Measurements from ENCODE around the gene TRIM9. TPM values are rescaled to one million over a fixed set of nuclear protein-coding genes. Genes with fewer than 3 reads are reported as not detected.
"Not testable (repeated sequence)": the region's sequence is repeated elsewhere in the genome, so short reads cannot be mapped to it uniquely, and the experiment has no call there.

Gene TRIM9
- total RNA-seq, 1 donor from 2014 or later: 1.0 TPM

DNA sequence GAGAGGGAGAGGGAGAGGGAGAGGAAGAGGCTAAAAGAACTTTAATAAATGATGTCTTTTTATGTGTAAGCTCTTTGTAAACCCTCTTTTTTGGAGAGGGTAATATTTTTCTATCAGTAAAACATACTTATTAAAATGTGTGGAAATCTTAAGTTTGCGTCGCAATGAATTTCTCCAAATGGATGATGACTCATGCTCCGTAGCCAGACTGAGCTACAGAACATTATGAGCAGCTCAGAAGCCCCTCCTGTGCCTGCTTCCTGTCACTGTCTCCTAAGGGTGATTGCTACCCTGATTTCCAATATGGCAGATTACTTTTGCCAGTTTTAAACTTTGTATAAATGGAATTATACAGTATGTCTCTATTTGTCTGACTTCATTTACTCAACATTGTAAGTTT, 137.6 kb downstream of the TRIM9 start:
- no peaks in the 10 kb centered on the region for H3K36me3 ChIP-seq (ENCODE audit: control insufficient read depth in 3 of 3, insufficient read depth in 3 of 3, low read length in 3 of 3)
- no peak overlapping the region for H3K27ac ChIP-seq (ENCODE audit: low read depth, low read length)
- H3K4me3 ChIP-seq (ENCODE audit: low read length in 3 of 3): no peak overlapping the region
- H3K4me1 ChIP-seq (ENCODE audit: control insufficient read depth in 3 of 3, insufficient read depth in 3 of 3, low read length in 3 of 3): peaks cover 9 to 13% (median 11%) of the 10 kb centered on the region in 3 donors
- no peaks in the 10 kb centered on the region for H3K27me3 ChIP-seq (ENCODE audit: control insufficient read depth in 3 of 3, insufficient read depth in 3 of 3, low read length in 3 of 3)
- no peak overlapping the region for H3K9ac ChIP-seq (ENCODE audit: low read depth in 1 of 3, low read length in 3 of 3)
- H3K9me3 ChIP-seq (ENCODE audit: control insufficient read depth in 3 of 3, low read length in 3 of 3): no peaks in the 10 kb centered on the region

GRCh38 chr14:50956421-50956820, 138.5 kb downstream of the TRIM9 start:
- not testable (repeated sequence) for H3K9me3 ChIP-seq (ENCODE audit: control insufficient read depth in 3 of 3, low read length in 3 of 3); H3K27me3 ChIP-seq (ENCODE audit: control insufficient read depth in 3 of 3, insufficient read depth in 3 of 3, low read length in 3 of 3); H3K36me3 ChIP-seq (ENCODE audit: control insufficient read depth in 3 of 3, insufficient read depth in 3 of 3, low read length in 3 of 3); H3K4me3 ChIP-seq (ENCODE audit: low read length in 3 of 3); H3K9ac ChIP-seq (ENCODE audit: low read depth in 1 of 3, low read length in 3 of 3); H3K4me1 ChIP-seq (ENCODE audit: control insufficient read depth in 3 of 3, insufficient read depth in 3 of 3, low read length in 3 of 3); H3K27ac ChIP-seq (ENCODE audit: low read depth, low read length)

GRCh38 chr14:50955373-50956043, 139.4 kb downstream of the TRIM9 start:
- Histone ChIP-seq H3K36me3 (ENCODE audit: control insufficient read depth in 3 of 3, insufficient read depth in 3 of 3, low read length in 3 of 3) (no peaks in the 10 kb centered on the region), H3K9me3 (ENCODE audit: control insufficient read depth in 3 of 3, low read length in 3 of 3) (no peaks in the 10 kb centered on the region), H3K4me3 (ENCODE audit: low read length in 3 of 3) (no peak overlapping the region), H3K27me3 (ENCODE audit: control insufficient read depth in 3 of 3, insufficient read depth in 3 of 3, low read length in 3 of 3) (no peaks in the 10 kb centered on the region), H3K27ac (ENCODE audit: low read depth, low read length) (peak overlapping the region; percentile 32), H3K4me1 (ENCODE audit: control insufficient read depth in 3 of 3, insufficient read depth in 3 of 3, low read length in 3 of 3) (peaks cover 0 to 5% (median 3%) of the 10 kb centered on the region in 3 donors), H3K9ac (ENCODE audit: low read depth in 1 of 3, low read length in 3 of 3) (no peak overlapping the region)

GRCh38 chr14:50954811-50955372, 140.0 kb downstream of the TRIM9 start:
- H3K36me3 ChIP-seq (ENCODE audit: control insufficient read depth in 3 of 3, insufficient read depth in 3 of 3, low read length in 3 of 3): no peaks in the 10 kb centered on the region
- H3K4me3 ChIP-seq (ENCODE audit: low read length in 3 of 3): no peak overlapping the region
- H3K27ac ChIP-seq (ENCODE audit: low read depth, low read length): peak overlapping the region; percentile 32
- no peak overlapping the region for H3K9ac ChIP-seq (ENCODE audit: low read depth in 1 of 3, low read length in 3 of 3)
- H3K27me3 ChIP-seq (ENCODE audit: control insufficient read depth in 3 of 3, insufficient read depth in 3 of 3, low read length in 3 of 3): no peaks in the 10 kb centered on the region
- no peaks in the 10 kb centered on the region for H3K9me3 ChIP-seq (ENCODE audit: control insufficient read depth in 3 of 3, low read length in 3 of 3)
- H3K4me1 ChIP-seq (ENCODE audit: control insufficient read depth in 3 of 3, insufficient read depth in 3 of 3, low read length in 3 of 3): peaks cover 0 to 5% (median 3%) of the 10 kb centered on the region in 3 donors

DNA sequence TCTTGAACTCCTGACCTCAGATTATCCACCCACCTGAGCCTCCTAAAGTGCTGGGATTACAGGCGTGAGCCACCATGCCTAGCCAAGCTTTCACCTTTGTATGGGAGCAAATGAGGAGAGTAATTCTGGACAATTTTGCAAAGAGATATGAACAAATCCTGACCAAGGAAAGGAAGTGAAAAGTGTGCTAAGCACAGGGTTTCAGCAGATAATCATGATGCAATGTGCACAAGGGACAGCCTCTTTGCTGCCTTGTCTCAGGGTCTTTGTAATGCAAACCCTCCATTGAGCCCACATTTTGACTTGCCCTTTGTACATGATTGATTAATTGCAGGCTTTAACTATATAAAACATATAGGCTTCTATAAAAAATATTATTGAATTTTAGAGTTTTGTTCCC, 141.4 kb downstream of the TRIM9 start:
- Histone ChIP-seq H3K9ac (ENCODE audit: low read depth in 1 of 3, low read length in 3 of 3) (no peak overlapping the region), H3K9me3 (ENCODE audit: control insufficient read depth in 3 of 3, low read length in 3 of 3) (no peaks in the 10 kb centered on the region), H3K36me3 (ENCODE audit: control insufficient read depth in 3 of 3, insufficient read depth in 3 of 3, low read length in 3 of 3) (no peaks in the 10 kb centered on the region), H3K4me3 (ENCODE audit: low read length in 3 of 3) (no peak overlapping the region), H3K27me3 (ENCODE audit: control insufficient read depth in 3 of 3, insufficient read depth in 3 of 3, low read length in 3 of 3) (no peaks in the 10 kb centered on the region), H3K27ac (ENCODE audit: low read depth, low read length) (no peak overlapping the region), H3K4me1 (ENCODE audit: control insufficient read depth in 3 of 3, insufficient read depth in 3 of 3, low read length in 3 of 3) (peaks cover 0 to 5% (median 3%) of the 10 kb centered on the region in 3 donors)

GRCh38 chr14:50951032-50951431, 143.9 kb downstream of the TRIM9 start:
- Histone ChIP-seq H3K4me3 (ENCODE audit: low read length in 3 of 3) (no peak overlapping the region), H3K4me1 (ENCODE audit: control insufficient read depth in 3 of 3, insufficient read depth in 3 of 3, low read length in 3 of 3) (peaks cover 0 to 5% (median 3%) of the 10 kb centered on the region in 3 donors), H3K36me3 (ENCODE audit: control insufficient read depth in 3 of 3, insufficient read depth in 3 of 3, low read length in 3 of 3) (no peaks in the 10 kb centered on the region), H3K27me3 (ENCODE audit: control insufficient read depth in 3 of 3, insufficient read depth in 3 of 3, low read length in 3 of 3) (no peaks in the 10 kb centered on the region), H3K9me3 (ENCODE audit: control insufficient read depth in 3 of 3, low read length in 3 of 3) (no peaks in the 10 kb centered on the region), H3K27ac (ENCODE audit: low read depth, low read length) (no peak overlapping the region), H3K9ac (ENCODE audit: low read depth in 1 of 3, low read length in 3 of 3) (no peak overlapping the region)

DNA sequence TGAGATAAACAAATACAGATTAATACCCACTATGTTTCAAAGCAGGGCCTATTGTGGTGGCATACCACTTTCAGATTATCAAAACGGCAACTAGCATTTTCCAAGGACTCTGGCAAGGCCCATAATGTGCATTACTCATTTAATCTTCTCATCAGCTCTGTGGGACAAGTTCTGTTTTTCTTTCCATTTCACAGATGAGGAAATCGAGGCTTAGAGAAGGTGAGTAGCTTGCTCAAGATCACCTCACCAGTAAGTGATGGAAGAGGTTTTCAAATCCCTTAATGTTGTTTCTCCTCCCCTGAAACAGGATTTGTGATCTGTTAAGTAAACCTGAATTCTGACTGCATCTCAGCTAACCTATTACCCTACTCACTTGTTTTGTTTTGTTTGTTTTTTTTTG, 146.7 kb downstream of the TRIM9 start:
- Histone ChIP-seq H3K4me3 (ENCODE audit: low read length in 3 of 3) (no peak overlapping the region), H3K36me3 (ENCODE audit: control insufficient read depth in 3 of 3, insufficient read depth in 3 of 3, low read length in 3 of 3) (no peaks in the 10 kb centered on the region), H3K4me1 (ENCODE audit: control insufficient read depth in 3 of 3, insufficient read depth in 3 of 3, low read length in 3 of 3) (peaks cover 7 to 14% (median 8%) of the 10 kb centered on the region in 3 donors), H3K27me3 (ENCODE audit: control insufficient read depth in 3 of 3, insufficient read depth in 3 of 3, low read length in 3 of 3) (no peaks in the 10 kb centered on the region), H3K9ac (ENCODE audit: low read depth in 1 of 3, low read length in 3 of 3) (no peak overlapping the region), H3K27ac (ENCODE audit: low read depth, low read length) (no peak overlapping the region), H3K9me3 (ENCODE audit: control insufficient read depth in 3 of 3, low read length in 3 of 3) (no peaks in the 10 kb centered on the region)

DNA sequence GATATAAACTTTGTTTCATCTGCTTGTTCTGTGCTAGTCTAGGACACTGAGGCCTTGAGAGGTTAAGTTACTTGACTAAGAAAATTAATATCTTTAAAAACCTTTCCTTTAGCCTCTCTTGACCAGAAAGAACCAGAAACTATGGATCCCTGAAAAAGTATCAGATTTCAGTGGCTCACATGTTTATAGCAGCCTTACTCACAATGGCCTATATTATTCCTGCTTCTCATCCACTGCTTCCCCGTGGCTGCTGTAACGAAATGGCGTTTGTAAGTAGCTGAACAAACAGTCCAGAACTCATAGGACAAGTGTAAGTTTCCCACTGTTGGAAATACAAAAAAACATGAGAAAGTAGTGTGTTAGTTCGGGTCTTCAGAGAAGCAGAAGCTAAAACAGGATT, 147.5 kb downstream of the TRIM9 start:
- H3K9ac ChIP-seq (ENCODE audit: low read depth in 1 of 3, low read length in 3 of 3): no peak overlapping the region
- H3K9me3 ChIP-seq (ENCODE audit: control insufficient read depth in 3 of 3, low read length in 3 of 3): no peaks in the 10 kb centered on the region
- H3K27me3 ChIP-seq (ENCODE audit: control insufficient read depth in 3 of 3, insufficient read depth in 3 of 3, low read length in 3 of 3): no peaks in the 10 kb centered on the region
- no peak overlapping the region for H3K27ac ChIP-seq (ENCODE audit: low read depth, low read length)
- H3K36me3 ChIP-seq (ENCODE audit: control insufficient read depth in 3 of 3, insufficient read depth in 3 of 3, low read length in 3 of 3): no peaks in the 10 kb centered on the region
- peaks cover 8 to 15% (median 8%) of the 10 kb centered on the region in 3 donors for H3K4me1 ChIP-seq (ENCODE audit: control insufficient read depth in 3 of 3, insufficient read depth in 3 of 3, low read length in 3 of 3)
- H3K4me3 ChIP-seq (ENCODE audit: low read length in 3 of 3): no peak overlapping the region

DNA sequence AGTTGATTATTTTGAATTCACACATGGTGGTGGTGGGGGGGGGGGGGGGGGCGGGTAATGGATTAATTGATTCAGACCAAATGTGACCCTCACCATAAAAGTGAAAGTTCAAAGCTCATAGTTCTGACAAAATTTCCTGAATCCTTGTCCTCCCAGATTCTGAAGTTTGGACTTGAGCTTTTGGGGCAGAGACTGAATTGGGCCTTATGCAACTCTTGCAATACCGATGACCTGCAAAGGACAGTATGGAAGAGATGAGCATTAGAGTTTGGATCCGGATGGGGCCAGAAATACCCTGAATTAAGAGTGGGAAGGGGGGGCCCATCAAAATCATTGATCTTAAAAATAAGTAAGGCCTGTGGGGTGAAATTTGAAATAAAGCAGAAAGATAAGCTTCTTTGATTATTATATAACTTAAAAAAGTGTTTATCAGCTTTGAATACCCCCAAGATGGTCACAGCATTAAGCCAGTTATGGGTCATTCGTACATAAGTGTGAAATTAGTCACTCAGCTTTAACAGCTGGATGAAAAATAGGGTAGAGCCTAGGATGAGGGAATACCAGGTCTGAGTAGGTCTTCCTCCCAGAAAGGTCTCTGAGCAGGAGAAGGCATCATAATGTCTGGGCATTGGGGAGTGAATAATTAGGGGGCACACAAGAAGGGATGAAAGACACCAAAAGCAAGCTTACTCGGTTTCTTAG, 148.5 kb downstream of the TRIM9 start:
- Histone ChIP-seq H3K9ac (ENCODE audit: low read depth in 1 of 3, low read length in 3 of 3) (no peak overlapping the region), H3K4me1 (ENCODE audit: control insufficient read depth in 3 of 3, insufficient read depth in 3 of 3, low read length in 3 of 3) (peaks cover 8 to 15% (median 8%) of the 10 kb centered on the region in 3 donors), H3K36me3 (ENCODE audit: control insufficient read depth in 3 of 3, insufficient read depth in 3 of 3, low read length in 3 of 3) (no peaks in the 10 kb centered on the region), H3K27me3 (ENCODE audit: control insufficient read depth in 3 of 3, insufficient read depth in 3 of 3, low read length in 3 of 3) (no peaks in the 10 kb centered on the region), H3K4me3 (ENCODE audit: low read length in 3 of 3) (no peak overlapping the region), H3K9me3 (ENCODE audit: control insufficient read depth in 3 of 3, low read length in 3 of 3) (no peaks in the 10 kb centered on the region), H3K27ac (ENCODE audit: low read depth, low read length) (no peak overlapping the region)
